DND-41 (cell line): ENCODE data around the gene GP1BA.

Experiments used
- CTCF ChIP-seq: IDR thresholded peaks from 2 replicates; pipeline ENCODE4 v1.5.1; 2012; ENCODE audit warnings: borderline replicate concordance, low read length, moderate library complexity, mild to moderate bottlenecking; ENCODE audit not compliant: poor library complexity, severe bottlenecking; ENCODE audit errors: extremely low read depth
- EZH2 ChIP-seq: IDR thresholded peaks from 3 replicates; pipeline ENCODE4 v1.6.1; 2012; ENCODE audit warnings: borderline replicate concordance, low read depth, mild to moderate bottlenecking, moderate library complexity, low read length, inconsistent platforms; ENCODE audit not compliant: severe bottlenecking

GRCh38 chr17:4978726-4979125 lies 46.6 kb downstream of the GP1BA start:
- TF ChIP-seq CTCF = no peak
- no peak for TF ChIP-seq EZH2
